Heart left ventricle (tissue), 16 donors: Measurements from ENCODE around the gene TM9SF3. TPM values are rescaled to one million over a fixed set of nuclear protein-coding genes. Genes with fewer than 3 reads are reported as not detected.

Experiments used
- ATAC-seq, 4 donors: fragments of 200-7000 bp; cut with Tn5 transposase; one replicate each; pipeline ENCODE4 v1.9.1; 2020 to 2022; ENCODE audit warnings: moderate library complexity in 4 of 4, mild to moderate bottlenecking in 3 of 4, moderate number of reproducible peaks in 1 of 4
- DNase-seq, 5 donors: peaks; one replicate each; pipeline ENCODE4 v3.0.0-alpha.2; 2020
- H3K27ac ChIP-seq, 12 donors: fragments of 200-600 bp; sonication (generic) in 4 of 12; one replicate each; pipeline versions ENCODE4 v1.5.0 to v1.8.0; 2016 to 2022; ENCODE audit warnings: mild to moderate bottlenecking in 2 of 12
- H3K27me3 ChIP-seq, 9 donors: fragments of 200-600 bp; sonication (generic) in 2 of 9; one replicate each; pipeline versions ENCODE4 v1.5.1 to v1.8.0; 2016 to 2022; ENCODE audit warnings: mild to moderate bottlenecking in 3 of 9
- H3K36me3 ChIP-seq, 9 donors: fragments of 200-600 bp; sonication (generic) in 2 of 9; one replicate each; pipeline versions ENCODE4 v1.5.0 to v1.8.0; 2018 to 2022; ENCODE audit warnings: mild to moderate bottlenecking in 2 of 9
- H3K4me1 ChIP-seq, 12 donors: fragments of 200-600 bp; sonication (generic) in 4 of 12; one replicate each; pipeline versions ENCODE4 v1.5.0 to v1.8.0; 2016 to 2022; ENCODE audit warnings: mild to moderate bottlenecking in 3 of 12
- H3K4me3 ChIP-seq, 12 donors: fragments of 200-600 bp; sonication (generic) in 4 of 12; one replicate each; pipeline versions ENCODE4 v1.5.0 to v1.8.0; 2017 to 2022; ENCODE audit warnings: mild to moderate bottlenecking in 9 of 12, moderate library complexity in 4 of 12
- H3K9me3 ChIP-seq, 12 donors: fragments of 200-600 bp; sonication (generic) in 4 of 12; one replicate each; pipeline versions ENCODE4 v1.5.0 to v1.8.0; 2016 to 2022; ENCODE audit warnings: mild to moderate bottlenecking in 1 of 12
- CTCF ChIP-seq, 12 donors: fragments of 200-600 bp; sonication (generic) in 4 of 12; IDR thresholded peaks; one replicate each; pipeline versions ENCODE4 v1.5.0 to v1.8.0; 2018 to 2022; ENCODE audit warnings: antibody characterized with exemption in 12 of 12, mild to moderate bottlenecking in 5 of 12
- POLR2A ChIP-seq, 2 donors: fragments of 450-650 bp; IDR thresholded peaks; one replicate each; pipeline ENCODE4 v1.6.1; 2017; ENCODE audit warnings: antibody characterized with exemption in 2 of 2, mild to moderate bottlenecking in 2 of 2, moderate library complexity in 2 of 2
- WGBS, 4 donors: extraction: QIAGEN DNeasy Blood & Tissue Kit in 2 of 4; methylation state at CpG; one replicate each; pipeline versions ENCODE4 v1.1.5 to v1.1.7; 2013 to 2018; 5-methylcytosine and 5-hydroxymethylcytosine counted together
- intact Hi-C, 10 donors: fragments of 100-400 bp; cut with DNase I; formaldehyde crosslinking; loops; one replicate each; pipeline versions ENCODE4 v1.11.1 to v1.14.2; 2022
- polyA plus RNA-seq, 2 donors: library from polyadenylated mRNA; stranded (reverse); fragments of 200-250 nt; gene quantifications; one replicate each; pipeline ENCODE4 v1.2.3, GENCODE V29; 2013
- total RNA-seq, 9 donors: library from RNA; depleted of rRNA in 2 of 9; stranded (reverse); fragments of >200 nt in 2 of 9; fragmentation: NEBNext Ultra II Directional in 3 of 9; extraction: Animal tissue kit (Norgen Biotek cat#: 25700) in 3 of 9; gene quantifications; one replicate each; pipeline versions ENCODE4 v1.1.0 to v1.2.4, GENCODE V29; 2016 to 2023
- donor health status: ischemic (EF 13 %, LVEDD 7.1; RV severe dilation, severe dysfunction).
- donor health status: healthy with polysubstance abuse.
- donor health status: DM: no; HTN: yes; CAD: no.
- donor health status: DM: no; HTN: no; CAD: no.
- donor health status: ischemic (EF 25% LVEDD 6.9; RV normal size, moderate dysfunction).
- donor health status: ischemic (EF 25% LVEDD 5.7; RV mildly dilated, moderate dysfunction).
- donor health status: healthy.
- donor health status: DM: yes; HTN: yes; CAD: no.
- donor health status: ischemic (EF 35%, LVEDD 5.7; RV mildly dilated, moderate dysfunction).
- donor health status: nonischemic (EF 11% LVEDD 7.7; RV severe dilation, severe dysfunction).
- donor health status: DM: yes; HTN: yes; CAD: no.
- donor health status: PGD.
- donor health status: ischemic (EF 29% LVEDD 5.4; RV normal size, mild dysfunction).
- donor health status: nonischemic (EF 23%, LVEDD 6.1; RV moderate dilation, normal function).

The TM9SF3 gene
- total and polyA plus RNA-seq, 11 donors, result 14.9 to 75.6 (median 61.1) TPM

- 85 to 91% (median 88%) methylated on average over 9 to 12 of the region's 12 CpGs for WGBS, 4 donors
- Histone ChIP-seq H3K36me3 (no peaks in the 10 kb centered on the region), H3K27ac (no peak overlapping the region), H3K27me3 (no peaks in the 10 kb centered on the region), H3K9me3 (no peaks in the 10 kb centered on the region), H3K4me3 (no peak overlapping the region), H3K4me1 (no peaks in the 10 kb centered on the region)
- no peak for DNase-seq
- no peak for TF ChIP-seq CTCF (IDR thresholded peaks at IDR 0.05)
- TF ChIP-seq POLR2A (IDR thresholded peaks at IDR 0.05), result no peak
- ATAC-seq, result no peak
- intact Hi-C loops, result no loop called here
Observed at GRCh38 chr10:96493871-96494525, 92.8 kb downstream of the TM9SF3 start.

GRCh38 chr10:96493254-96493653 is 93.6 kb downstream of the TM9SF3 start:
- TF ChIP-seq CTCF (IDR thresholded peaks at IDR 0.05) (no peak), POLR2A (IDR thresholded peaks at IDR 0.05) (no peak)
- ATAC-seq (no peak), DNase-seq (no peak)
- 84 to 93% (median 87%) methylated on average over 2 of the region's 2 CpGs for WGBS, 4 donors
- no peaks in the 10 kb centered on the region for H3K9me3 ChIP-seq
- intact Hi-C loops, result no loop called here
- H3K36me3 ChIP-seq, result no peaks in the 10 kb centered on the region
- H3K4me3 ChIP-seq, result no peak overlapping the region
- no peaks in the 10 kb centered on the region for H3K27me3 ChIP-seq
- H3K4me1 ChIP-seq, result no peaks in the 10 kb centered on the region
- no peak overlapping the region for H3K27ac ChIP-seq

- Histone ChIP-seq H3K27ac (no peak overlapping the region), H3K9me3 (no peaks in the 10 kb centered on the region), H3K27me3 (no peaks in the 10 kb centered on the region), H3K36me3 (no peaks in the 10 kb centered on the region), H3K4me3 (no peak overlapping the region), H3K4me1 (no peaks in the 10 kb centered on the region)
- DNase-seq (no peak), ATAC-seq (no peak)
- TF ChIP-seq POLR2A (IDR thresholded peaks at IDR 0.05) (no peak), CTCF (IDR thresholded peaks at IDR 0.05) (peak in 7 of 12 donors; percentile 7 to 38 (median 26))
- intact Hi-C loops, result no loop called here
- 68 to 82% (median 78%) methylated on average over 3 of the region's 3 CpGs for WGBS, 4 donors
Observed at GRCh38 chr10:96491303-96491702, 95.5 kb downstream of the TM9SF3 start.

GRCh38 chr10:96488161-96488935 is 98.5 kb downstream of the TM9SF3 start:
- Histone ChIP-seq H3K4me3 (no peak overlapping the region), H3K27ac (no peak overlapping the region), H3K27me3 (no peaks in the 10 kb centered on the region), H3K36me3 (no peaks in the 10 kb centered on the region), H3K9me3 (no peaks in the 10 kb centered on the region), H3K4me1 (no peaks in the 10 kb centered on the region)
- 84 to 94% (median 90%) methylated on average over 9 to 14 of the region's 14 CpGs for WGBS, 4 donors
- no peak for TF ChIP-seq POLR2A (IDR thresholded peaks at IDR 0.05)
- TF ChIP-seq CTCF (IDR thresholded peaks at IDR 0.05), result no peak
- ATAC-seq (no peak), DNase-seq (no peak)
- intact Hi-C loops, result no loop called here
